Keratinocyte (primary cell): ENCODE data around the gene STAC2.

ENCODE experiments used
- EZH2 ChIP-seq: IDR thresholded peaks from one replicate; pipeline ENCODE4 v1.6.1; 2012; ENCODE audit warnings: inconsistent platforms, mild to moderate bottlenecking, low read length, moderate library complexity
- TF ChIP-seq, protein P1 (sequence below), 3 experiments: IDR thresholded peaks in 1 of 3; conservative IDR thresholded peaks in 1 of 3; optimal IDR thresholded peaks in 1 of 3; 2 replicates in 2 of 3; 3 replicates in 1 of 3; pipeline versions ENCODE3 to v1.5.1; 2011; ENCODE audit warnings: low read length in 3 of 3, mild to moderate bottlenecking in 3 of 3, moderate library complexity in 2 of 3, control low read depth in 1 of 3, inconsistent platforms in 1 of 3; ENCODE audit not compliant: insufficient read depth in 2 of 3; ENCODE audit errors: extremely low read depth in 1 of 3

DNA sequence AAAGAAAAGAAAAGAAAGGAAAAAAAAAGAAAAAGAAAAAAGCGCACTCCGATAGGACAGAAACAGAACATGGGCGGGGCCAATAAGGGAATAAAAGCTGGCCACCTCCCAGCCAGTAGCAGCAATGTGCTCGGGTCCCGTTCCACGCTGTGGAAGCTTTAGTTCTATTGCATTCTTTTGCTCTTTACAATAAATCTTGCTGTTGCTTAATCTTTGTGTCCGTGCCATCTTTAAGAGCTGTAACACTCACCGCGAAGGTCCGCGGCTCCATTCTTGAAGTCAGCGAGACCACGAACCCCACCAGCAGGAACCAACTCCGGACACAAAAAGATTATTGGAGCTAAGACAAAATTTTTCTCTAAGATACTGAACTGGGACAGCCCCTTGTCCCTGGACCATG lies 56.6 kb downstream of the STAC2 start:
- TF ChIP-seq, protein P1, sequence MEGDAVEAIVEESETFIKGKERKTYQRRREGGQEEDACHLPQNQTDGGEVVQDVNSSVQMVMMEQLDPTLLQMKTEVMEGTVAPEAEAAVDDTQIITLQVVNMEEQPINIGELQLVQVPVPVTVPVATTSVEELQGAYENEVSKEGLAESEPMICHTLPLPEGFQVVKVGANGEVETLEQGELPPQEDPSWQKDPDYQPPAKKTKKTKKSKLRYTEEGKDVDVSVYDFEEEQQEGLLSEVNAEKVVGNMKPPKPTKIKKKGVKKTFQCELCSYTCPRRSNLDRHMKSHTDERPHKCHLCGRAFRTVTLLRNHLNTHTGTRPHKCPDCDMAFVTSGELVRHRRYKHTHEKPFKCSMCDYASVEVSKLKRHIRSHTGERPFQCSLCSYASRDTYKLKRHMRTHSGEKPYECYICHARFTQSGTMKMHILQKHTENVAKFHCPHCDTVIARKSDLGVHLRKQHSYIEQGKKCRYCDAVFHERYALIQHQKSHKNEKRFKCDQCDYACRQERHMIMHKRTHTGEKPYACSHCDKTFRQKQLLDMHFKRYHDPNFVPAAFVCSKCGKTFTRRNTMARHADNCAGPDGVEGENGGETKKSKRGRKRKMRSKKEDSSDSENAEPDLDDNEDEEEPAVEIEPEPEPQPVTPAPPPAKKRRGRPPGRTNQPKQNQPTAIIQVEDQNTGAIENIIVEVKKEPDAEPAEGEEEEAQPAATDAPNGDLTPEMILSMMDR (optimal IDR thresholded peaks at IDR 0.05 in 1 of 3, IDR thresholded peaks at IDR 0.05 in 1 of 3, conservative IDR thresholded peaks at IDR 0.05 in 1 of 3; ENCODE audit: extremely low read depth in 1 of 3, insufficient read depth in 2 of 3, low read length in 3 of 3), result no peak
- no peak for TF ChIP-seq EZH2
